Cardiac fibroblast (primary cell): ENCODE data around the gene TAS2R16.
A peak's percentile ranks its signal among the peaks of the same experiment; 100 is the strongest.

Experiments
- DNase-seq, 2 donors: peaks; one replicate each; pipeline versions ENCODE4 v3.0.0 to v3.0.0-alpha.2; 2010; ENCODE audit warnings: low read depth in 2 of 2
- H3K4me3 ChIP-seq, 2 donors: replicated peaks in 1 of 2; 1 replicate in 1 of 2; 2 replicates in 1 of 2; pipeline ENCODE4 v1.5.1; 2011; ENCODE audit warnings: low read depth in 2 of 2, low read length in 2 of 2, mild to moderate bottlenecking in 2 of 2, moderate library complexity in 1 of 2
- TF ChIP-seq, protein P1 (sequence below): IDR thresholded peaks from one replicate; pipeline ENCODE4 v1.5.1; 2011; ENCODE audit warnings: low read depth, mild to moderate bottlenecking, low read length, inconsistent platforms

The TAS2R16 gene

GRCh38 chr7:122995600-122995999 is at the start of gene TAS2R16:
Gene TAS2R16, minus strand, starts transcription at chr7:122995700. Its CDS starts 66 bp downstream, at chr7:122995634.
- TF ChIP-seq, protein P1, sequence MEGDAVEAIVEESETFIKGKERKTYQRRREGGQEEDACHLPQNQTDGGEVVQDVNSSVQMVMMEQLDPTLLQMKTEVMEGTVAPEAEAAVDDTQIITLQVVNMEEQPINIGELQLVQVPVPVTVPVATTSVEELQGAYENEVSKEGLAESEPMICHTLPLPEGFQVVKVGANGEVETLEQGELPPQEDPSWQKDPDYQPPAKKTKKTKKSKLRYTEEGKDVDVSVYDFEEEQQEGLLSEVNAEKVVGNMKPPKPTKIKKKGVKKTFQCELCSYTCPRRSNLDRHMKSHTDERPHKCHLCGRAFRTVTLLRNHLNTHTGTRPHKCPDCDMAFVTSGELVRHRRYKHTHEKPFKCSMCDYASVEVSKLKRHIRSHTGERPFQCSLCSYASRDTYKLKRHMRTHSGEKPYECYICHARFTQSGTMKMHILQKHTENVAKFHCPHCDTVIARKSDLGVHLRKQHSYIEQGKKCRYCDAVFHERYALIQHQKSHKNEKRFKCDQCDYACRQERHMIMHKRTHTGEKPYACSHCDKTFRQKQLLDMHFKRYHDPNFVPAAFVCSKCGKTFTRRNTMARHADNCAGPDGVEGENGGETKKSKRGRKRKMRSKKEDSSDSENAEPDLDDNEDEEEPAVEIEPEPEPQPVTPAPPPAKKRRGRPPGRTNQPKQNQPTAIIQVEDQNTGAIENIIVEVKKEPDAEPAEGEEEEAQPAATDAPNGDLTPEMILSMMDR, result no peak
- H3K4me3 ChIP-seq, result no peak within 1 kb of the TSS
- DNase-seq, result no peak

DNA sequence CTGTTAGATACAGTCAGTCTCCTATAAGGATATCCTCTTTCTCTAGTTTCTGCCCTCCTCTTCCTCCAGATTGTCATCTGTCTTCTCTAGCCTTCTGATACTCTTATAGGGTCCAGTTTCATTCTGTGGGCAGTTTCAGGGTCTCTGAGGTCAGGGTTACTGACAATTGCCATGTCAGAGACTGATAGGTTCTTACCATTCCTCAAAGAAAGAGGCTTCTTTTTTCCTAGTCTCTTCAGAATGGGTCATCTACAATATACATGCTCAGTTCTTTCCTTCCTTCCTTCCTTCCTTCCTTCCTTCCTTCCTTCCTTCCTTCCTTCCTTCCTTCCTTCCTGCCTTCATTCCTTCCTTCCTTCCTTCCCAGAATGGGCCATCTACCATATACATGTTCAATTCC is 48.1 kb upstream of the TAS2R16 start:
- TF ChIP-seq, protein P1, result no peak
- no peak for DNase-seq
- no peak overlapping the region for H3K4me3 ChIP-seq

DNA sequence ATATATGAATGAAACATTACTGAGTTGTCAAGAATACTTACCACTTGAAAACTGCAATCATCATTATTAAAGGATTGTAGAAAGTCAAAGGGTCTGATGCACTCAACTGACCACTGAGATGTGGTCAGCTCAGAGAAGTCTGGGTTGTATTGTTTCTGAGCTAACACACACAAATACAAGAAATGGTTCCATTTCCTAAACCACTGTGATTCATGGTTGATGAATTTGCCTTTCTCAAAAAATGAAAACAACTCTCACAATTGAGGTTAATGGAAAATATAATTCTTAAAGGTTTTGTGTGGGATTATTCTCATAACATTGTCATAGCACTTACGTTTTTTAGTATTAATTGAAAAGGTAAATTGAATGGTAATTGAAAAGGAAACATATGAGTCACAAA is 45.6 kb upstream of the TAS2R16 start:
- DNase-seq, result peak in 1 of 2 donors; percentile 91
- TF ChIP-seq, protein P1, result no peak
- H3K4me3 ChIP-seq, result no peak overlapping the region

DNA sequence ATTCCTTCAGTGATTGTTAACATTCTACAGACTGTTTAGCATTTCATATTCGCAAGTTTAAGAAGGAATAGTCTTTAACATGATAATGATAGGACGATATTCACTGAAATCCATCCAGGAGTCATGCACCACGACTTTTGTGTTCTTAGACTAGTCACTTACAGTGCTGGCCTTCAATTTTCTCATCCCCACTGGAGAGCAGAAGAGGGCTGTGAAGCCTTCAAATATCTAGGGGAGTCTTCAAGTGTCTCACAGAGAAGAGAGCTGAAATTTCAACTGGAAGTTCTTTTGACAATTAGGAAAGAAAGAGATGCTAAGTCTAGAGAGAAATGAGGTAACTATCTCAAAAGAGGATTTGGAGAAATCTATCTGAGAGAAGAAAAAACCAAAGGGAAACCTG is 43.8 kb upstream of the TAS2R16 start:
- TF ChIP-seq, protein P1, result no peak
- H3K4me3 ChIP-seq, result no peak overlapping the region

DNA sequence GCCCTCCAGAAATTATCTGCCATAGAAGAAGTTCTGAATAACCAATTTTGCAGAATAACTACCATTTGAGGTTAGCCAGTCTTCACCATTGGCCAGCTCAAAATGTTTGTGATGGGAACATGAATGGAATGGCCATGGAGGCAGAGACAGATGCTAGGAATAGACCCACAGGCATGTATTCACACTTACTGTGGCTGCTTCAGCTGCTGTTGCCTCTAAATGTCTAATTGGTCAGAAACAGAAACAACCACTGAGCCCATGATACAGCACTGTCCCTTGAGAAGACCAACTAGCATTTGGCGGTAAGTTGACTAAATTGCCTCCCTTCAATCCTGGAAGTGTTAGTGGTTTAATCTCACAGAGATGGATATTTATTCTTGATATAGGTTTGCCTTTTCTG is 38.6 kb upstream of the TAS2R16 start:
- TF ChIP-seq, protein P1, result no peak
- DNase-seq, result no peak

More for the DNA sequence above, 43.8 kb upstream of the TAS2R16 start:
- DNase-seq, result no peak

DNA sequence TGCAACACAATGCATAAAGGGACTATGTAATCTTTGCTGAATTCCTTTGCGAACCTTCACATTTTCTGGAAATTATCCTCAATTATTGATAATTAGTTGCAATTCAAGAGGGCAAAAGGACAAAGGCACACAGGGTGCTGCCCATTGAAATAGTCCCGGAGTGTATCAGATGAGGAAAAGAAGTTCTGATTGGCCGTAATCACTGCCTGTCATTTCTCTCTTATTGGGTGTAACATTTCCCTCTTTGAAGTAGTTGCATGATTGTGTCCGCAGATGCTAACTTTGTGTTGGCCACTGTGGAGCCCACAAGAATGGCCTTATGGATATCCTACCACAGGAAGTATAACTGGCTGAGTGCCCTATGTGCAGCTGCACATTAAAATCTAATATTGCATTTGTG is 35.1 kb upstream of the TAS2R16 start:
- peak in 1 of 2 donors; percentile 19 for DNase-seq
- no peak overlapping the region for H3K4me3 ChIP-seq
- TF ChIP-seq, protein P1, result no peak

More for the DNA sequence above, 38.6 kb upstream of the TAS2R16 start:
- no peak overlapping the region for H3K4me3 ChIP-seq

- DNase-seq, result peak in 1 of 2 donors; percentile 12
- no peak overlapping the region for H3K4me3 ChIP-seq
- TF ChIP-seq, protein P1, result no peak
Observed at GRCh38 chr7:123028339-123028738, 32.8 kb upstream of the TAS2R16 start.
